Measurements from ENCODE around the gene KIAA1217. TPM values are rescaled to one million over a fixed set of nuclear protein-coding genes. Genes with fewer than 3 reads are reported as not detected.

Gene KIAA1217
- polyA plus RNA-seq, 3 donors = not detected

- no peaks in the 10 kb centered on the region for H3K36me3 Mint-ChIP-seq
- Histone ChIP-seq H3K4me2 (replicated peaks; ENCODE audit: extremely low read depth, low read length, poor library complexity, severe bottlenecking) (no peak overlapping the region), H4K20me1 (ENCODE audit: insufficient read depth, low read length) (no peaks in the 10 kb centered on the region), H3K79me2 (ENCODE audit: insufficient read depth, low read length) (no peaks in the 10 kb centered on the region), H3K9ac (ENCODE audit: insufficient read depth, low read length, poor library complexity, severe bottlenecking) (no peak overlapping the region), H3K27ac (ENCODE audit: low read depth in 1 of 2, low read length in 2 of 2) (no peak overlapping the region), H3K9me3 (replicated peaks in 1 of 2; ENCODE audit: control insufficient read depth in 1 of 2, insufficient read depth in 1 of 2, low read length in 2 of 2) (no peaks in the 10 kb centered on the region), H3K4me1 (ENCODE audit: control insufficient read depth in 1 of 2, insufficient read depth in 2 of 2, low read length in 2 of 2) (no peaks in the 10 kb centered on the region), H3K27me3 (ENCODE audit: control insufficient read depth in 2 of 2, insufficient read depth in 2 of 2, low read length in 2 of 2) (no peaks in the 10 kb centered on the region), H3K4me3 (replicated peaks in 1 of 3; ENCODE audit: low read depth in 2 of 3, low read length in 3 of 3) (no peak overlapping the region), H2AFZ (ENCODE audit: insufficient read depth, low read depth, low read length, poor library complexity, severe bottlenecking) (no peak overlapping the region), H3K36me3 (replicated peaks in 1 of 2; ENCODE audit: control insufficient read depth in 1 of 2, insufficient read depth in 2 of 2, low read length in 2 of 2) (no peaks in the 10 kb centered on the region)
- H3K9me3 Mint-ChIP-seq = peaks cover 3 to 7% (median 4%) of the 10 kb centered on the region in 7 donors
- no peak for DNase-seq
- peaks cover 2 to 5% (median 3%) of the 10 kb centered on the region in 3 donors for H3K27me3 Mint-ChIP-seq (ENCODE audit: low read depth in 3 of 3)
- no peak overlapping the region for H3K4me3 Mint-ChIP-seq
- no peak overlapping the region for H3K27ac Mint-ChIP-seq
- intact Hi-C loops (cut with micrococcal nuclease) = no loop called here
- no peaks in the 10 kb centered on the region for H3K4me1 Mint-ChIP-seq
- TF ChIP-seq CTCF (IDR thresholded peaks at IDR 0.05) = no peak
- WGBS (ENCODE audit: insufficient coverage) = no CpG with 5 or more reads among the region's 3 CpGs
Observed at GRCh38 chr10:24371396-24371795, 162.5 kb downstream of the KIAA1217 start.

GRCh38 chr10:24374134-24374915 lies 165.4 kb downstream of the KIAA1217 start:
- no peak for DNase-seq
- Histone ChIP-seq H3K27ac (ENCODE audit: low read depth in 1 of 2, low read length in 2 of 2) (no peak overlapping the region), H2AFZ (ENCODE audit: insufficient read depth, low read depth, low read length, poor library complexity, severe bottlenecking) (no peak overlapping the region), H3K9me3 (replicated peaks in 1 of 2; ENCODE audit: control insufficient read depth in 1 of 2, insufficient read depth in 1 of 2, low read length in 2 of 2) (no peaks in the 10 kb centered on the region), H3K79me2 (ENCODE audit: insufficient read depth, low read length) (no peaks in the 10 kb centered on the region), H3K4me3 (replicated peaks in 1 of 3; ENCODE audit: low read depth in 2 of 3, low read length in 3 of 3) (no peak overlapping the region), H3K4me1 (ENCODE audit: control insufficient read depth in 1 of 2, insufficient read depth in 2 of 2, low read length in 2 of 2) (no peaks in the 10 kb centered on the region), H3K27me3 (ENCODE audit: control insufficient read depth in 2 of 2, insufficient read depth in 2 of 2, low read length in 2 of 2) (no peaks in the 10 kb centered on the region), H3K36me3 (replicated peaks in 1 of 2; ENCODE audit: control insufficient read depth in 1 of 2, insufficient read depth in 2 of 2, low read length in 2 of 2) (no peaks in the 10 kb centered on the region), H4K20me1 (ENCODE audit: insufficient read depth, low read length) (no peaks in the 10 kb centered on the region), H3K9ac (ENCODE audit: insufficient read depth, low read length, poor library complexity, severe bottlenecking) (no peak overlapping the region), H3K4me2 (replicated peaks; ENCODE audit: extremely low read depth, low read length, poor library complexity, severe bottlenecking) (no peak overlapping the region)
- Mint-ChIP-seq H3K4me1 (no peaks in the 10 kb centered on the region), H3K9me3 (peaks cover 3 to 9% (median 4%) of the 10 kb centered on the region in 7 donors), H3K4me3 (no peak overlapping the region), H3K27ac (no peak overlapping the region), H3K36me3 (no peaks in the 10 kb centered on the region), H3K27me3 (ENCODE audit: low read depth in 3 of 3) (peaks cover 1 to 2% (median 1%) of the 10 kb centered on the region in 3 donors)
- intact Hi-C loops (cut with micrococcal nuclease) = no loop called here
- TF ChIP-seq CTCF (IDR thresholded peaks at IDR 0.05) = no peak
- WGBS (ENCODE audit: insufficient coverage) = 88% methylated on average over 3 of the region's 7 CpGs
